Measurements from ENCODE around the gene PRICKLE1. TPM values are rescaled to one million over a fixed set of nuclear protein-coding genes. Genes with fewer than 3 reads are reported as not detected.

The PRICKLE1 gene
- total RNA-seq, 2 experiments from 2014 or later: not detected

GRCh38 chr12:42615006-42615405, 25.5 kb upstream of the PRICKLE1 start:
- Mint-ChIP-seq H3K27me3 (no peaks in the 10 kb centered on the region), H3K4me1 (ENCODE audit: low read depth) (no peaks in the 10 kb centered on the region), H3K4me3 (no peak overlapping the region), H3K27ac (no peak overlapping the region), H3K36me3 (ENCODE audit: low read depth) (no peaks in the 10 kb centered on the region), H3K9me3 (peaks cover 10% of the 10 kb centered on the region)
- intact Hi-C loops (cut with micrococcal nuclease): no loop called here
- ATAC-seq: no peak
- no peak for DNase-seq
- CTCF ChIA-PET: no interaction called here
- TF ChIP-seq, protein P1, sequence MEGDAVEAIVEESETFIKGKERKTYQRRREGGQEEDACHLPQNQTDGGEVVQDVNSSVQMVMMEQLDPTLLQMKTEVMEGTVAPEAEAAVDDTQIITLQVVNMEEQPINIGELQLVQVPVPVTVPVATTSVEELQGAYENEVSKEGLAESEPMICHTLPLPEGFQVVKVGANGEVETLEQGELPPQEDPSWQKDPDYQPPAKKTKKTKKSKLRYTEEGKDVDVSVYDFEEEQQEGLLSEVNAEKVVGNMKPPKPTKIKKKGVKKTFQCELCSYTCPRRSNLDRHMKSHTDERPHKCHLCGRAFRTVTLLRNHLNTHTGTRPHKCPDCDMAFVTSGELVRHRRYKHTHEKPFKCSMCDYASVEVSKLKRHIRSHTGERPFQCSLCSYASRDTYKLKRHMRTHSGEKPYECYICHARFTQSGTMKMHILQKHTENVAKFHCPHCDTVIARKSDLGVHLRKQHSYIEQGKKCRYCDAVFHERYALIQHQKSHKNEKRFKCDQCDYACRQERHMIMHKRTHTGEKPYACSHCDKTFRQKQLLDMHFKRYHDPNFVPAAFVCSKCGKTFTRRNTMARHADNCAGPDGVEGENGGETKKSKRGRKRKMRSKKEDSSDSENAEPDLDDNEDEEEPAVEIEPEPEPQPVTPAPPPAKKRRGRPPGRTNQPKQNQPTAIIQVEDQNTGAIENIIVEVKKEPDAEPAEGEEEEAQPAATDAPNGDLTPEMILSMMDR (IDR thresholded peaks at IDR 0.05): no peak
- POLR2A ChIA-PET: no interaction called here

- no peaks in the 10 kb centered on the region for H3K4me1 Mint-ChIP-seq (ENCODE audit: low read depth)
- TF ChIP-seq, protein P1 (IDR thresholded peaks at IDR 0.05): no peak
- peaks cover 2% of the 10 kb centered on the region for H3K9me3 Mint-ChIP-seq
- POLR2A ChIA-PET: no interaction called here
- no peak for DNase-seq
- intact Hi-C loops (cut with micrococcal nuclease): no loop called here
- H3K36me3 Mint-ChIP-seq (ENCODE audit: low read depth): no peaks in the 10 kb centered on the region
- CTCF ChIA-PET: no interaction called here
- no peaks in the 10 kb centered on the region for H3K27me3 Mint-ChIP-seq
- no peak for ATAC-seq
- no peak overlapping the region for H3K4me3 Mint-ChIP-seq
- H3K27ac Mint-ChIP-seq: no peak overlapping the region
Observed at GRCh38 chr12:42612231-42612613, 22.7 kb upstream of the PRICKLE1 start.

- no peaks in the 10 kb centered on the region for H3K36me3 Mint-ChIP-seq (ENCODE audit: low read depth)
- intact Hi-C loops (cut with micrococcal nuclease): no loop called here
- no peaks in the 10 kb centered on the region for H3K4me1 Mint-ChIP-seq (ENCODE audit: low read depth)
- TF ChIP-seq, protein P1 (IDR thresholded peaks at IDR 0.05): no peak
- no peak overlapping the region for H3K4me3 Mint-ChIP-seq
- DNase-seq (no peak), ATAC-seq (no peak)
- H3K9me3 Mint-ChIP-seq: peaks cover 2% of the 10 kb centered on the region
- POLR2A ChIA-PET: no interaction called here
- CTCF ChIA-PET: no interaction called here
- H3K27ac Mint-ChIP-seq: no peak overlapping the region
- H3K27me3 Mint-ChIP-seq: no peaks in the 10 kb centered on the region
Observed at GRCh38 chr12:42611571-42612230, 22.2 kb upstream of the PRICKLE1 start.

- ChIA-PET POLR2A (no interaction called here), CTCF (no interaction called here)
- Mint-ChIP-seq H3K36me3 (ENCODE audit: low read depth) (no peaks in the 10 kb centered on the region), H3K4me1 (ENCODE audit: low read depth) (no peaks in the 10 kb centered on the region), H3K27ac (no peak overlapping the region), H3K4me3 (no peak overlapping the region), H3K27me3 (no peaks in the 10 kb centered on the region), H3K9me3 (no peaks in the 10 kb centered on the region)
- TF ChIP-seq, protein P1 (IDR thresholded peaks at IDR 0.05): no peak
- intact Hi-C loops (cut with micrococcal nuclease): no loop called here
- DNase-seq: no peak
- ATAC-seq: no peak
Observed at GRCh38 chr12:42609605-42610004, 20.1 kb upstream of the PRICKLE1 start.

GRCh38 chr12:42608196-42608825, 18.8 kb upstream of the PRICKLE1 start:
- Mint-ChIP-seq H3K36me3 (ENCODE audit: low read depth) (no peaks in the 10 kb centered on the region), H3K27me3 (no peaks in the 10 kb centered on the region), H3K27ac (no peak overlapping the region), H3K4me1 (ENCODE audit: low read depth) (no peaks in the 10 kb centered on the region), H3K9me3 (no peaks in the 10 kb centered on the region), H3K4me3 (no peak overlapping the region)
- POLR2A ChIA-PET: no interaction called here
- DNase-seq (no peak), ATAC-seq (no peak)
- intact Hi-C loops (cut with micrococcal nuclease): no loop called here
- CTCF ChIA-PET: no interaction called here
- TF ChIP-seq, protein P1 (IDR thresholded peaks at IDR 0.05): no peak
